ENCODE results near the gene FGF18. TPM values are rescaled to one million over a fixed set of nuclear protein-coding genes. Genes with fewer than 3 reads are reported as not detected.
A peak's percentile ranks its signal among the peaks of the same experiment; 100 is the strongest.

FGF18 gene
- total and polyA plus RNA-seq, 2 experiments from 2014 or later, result 50.3 to 81.9 TPM

DNA sequence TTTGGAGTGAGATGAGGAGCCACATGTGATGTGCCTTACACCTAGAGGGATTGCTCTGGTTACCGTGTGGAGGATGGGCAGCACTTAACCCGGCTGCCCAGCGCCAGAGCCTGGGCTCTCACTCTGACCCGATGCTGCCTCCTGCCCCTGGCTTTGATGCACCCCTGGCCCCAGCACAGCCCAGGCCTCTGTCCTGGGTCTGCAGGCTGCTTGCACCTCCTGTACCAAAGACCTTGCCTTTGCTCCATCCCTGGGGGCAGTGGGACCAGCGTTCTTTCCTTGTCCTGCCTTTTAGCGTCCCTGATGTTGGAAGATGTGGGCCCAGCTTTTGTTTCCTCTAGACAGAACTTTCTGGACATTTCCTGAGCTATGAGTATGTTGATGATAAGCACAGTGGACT lies 40.4 kb downstream of the FGF18 start:
- no peak for DNase-seq (ENCODE audit: low read depth in 1 of 2, low spot score in 1 of 2)
- Histone ChIP-seq H3K27me3 (no peaks in the 10 kb centered on the region), H3K27ac (no peak overlapping the region), H3K36me3 (peaks cover 13% of the 10 kb centered on the region), H3K4me1 (ENCODE audit: low read depth) (peaks cover 2% of the 10 kb centered on the region), H3K4me3 (no peak overlapping the region), H3K9me3 (ENCODE audit: low read depth) (no peaks in the 10 kb centered on the region)
- TF ChIP-seq, protein P1, sequence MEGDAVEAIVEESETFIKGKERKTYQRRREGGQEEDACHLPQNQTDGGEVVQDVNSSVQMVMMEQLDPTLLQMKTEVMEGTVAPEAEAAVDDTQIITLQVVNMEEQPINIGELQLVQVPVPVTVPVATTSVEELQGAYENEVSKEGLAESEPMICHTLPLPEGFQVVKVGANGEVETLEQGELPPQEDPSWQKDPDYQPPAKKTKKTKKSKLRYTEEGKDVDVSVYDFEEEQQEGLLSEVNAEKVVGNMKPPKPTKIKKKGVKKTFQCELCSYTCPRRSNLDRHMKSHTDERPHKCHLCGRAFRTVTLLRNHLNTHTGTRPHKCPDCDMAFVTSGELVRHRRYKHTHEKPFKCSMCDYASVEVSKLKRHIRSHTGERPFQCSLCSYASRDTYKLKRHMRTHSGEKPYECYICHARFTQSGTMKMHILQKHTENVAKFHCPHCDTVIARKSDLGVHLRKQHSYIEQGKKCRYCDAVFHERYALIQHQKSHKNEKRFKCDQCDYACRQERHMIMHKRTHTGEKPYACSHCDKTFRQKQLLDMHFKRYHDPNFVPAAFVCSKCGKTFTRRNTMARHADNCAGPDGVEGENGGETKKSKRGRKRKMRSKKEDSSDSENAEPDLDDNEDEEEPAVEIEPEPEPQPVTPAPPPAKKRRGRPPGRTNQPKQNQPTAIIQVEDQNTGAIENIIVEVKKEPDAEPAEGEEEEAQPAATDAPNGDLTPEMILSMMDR (IDR thresholded peaks at IDR 0.05; ENCODE audit: low read depth, low read length), result no peak

DNA sequence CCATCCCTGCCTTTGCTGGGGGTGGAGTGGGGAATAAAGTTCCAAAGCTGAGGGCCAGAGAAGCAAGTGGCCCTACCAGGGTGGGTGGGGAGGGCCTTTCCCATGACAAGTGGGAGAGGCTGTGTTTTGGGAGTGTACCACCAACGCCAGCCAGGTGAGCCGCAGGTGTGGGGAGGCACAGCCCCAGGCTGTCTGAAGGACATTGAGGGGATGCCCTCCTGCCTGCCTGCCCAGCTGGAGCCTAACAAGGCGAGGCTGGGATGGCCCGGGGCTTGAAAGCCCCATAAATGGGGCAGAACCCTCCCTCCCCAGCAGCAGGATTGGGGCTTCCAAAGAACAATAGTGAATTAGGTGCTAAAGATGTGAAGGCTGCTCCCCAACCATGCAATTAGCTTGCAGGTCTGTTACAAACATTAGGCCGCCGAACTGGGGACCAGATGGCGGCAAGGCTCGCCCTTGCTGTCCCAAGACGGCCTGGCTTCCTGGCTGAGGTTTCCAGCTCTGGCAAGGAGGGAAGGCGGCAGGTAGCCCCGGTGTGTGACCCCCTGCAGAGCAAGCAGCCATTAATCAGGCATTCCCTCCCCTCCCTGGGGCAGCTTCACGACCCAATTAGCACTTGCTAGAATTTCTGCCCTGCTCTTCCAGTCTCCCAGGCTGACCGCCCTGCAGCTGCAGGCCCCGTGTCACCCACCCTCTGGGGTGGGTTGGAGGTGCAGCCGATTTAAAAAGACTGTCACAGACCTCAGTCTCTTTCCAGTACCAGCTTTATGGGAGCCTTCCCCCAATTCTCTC lies 42.9 kb downstream of the FGF18 start:
- no peak for DNase-seq (ENCODE audit: low read depth in 1 of 2, low spot score in 1 of 2)
- Histone ChIP-seq H3K27ac (no peak overlapping the region), H3K4me3 (no peak overlapping the region), H3K9me3 (ENCODE audit: low read depth) (no peaks in the 10 kb centered on the region), H3K27me3 (no peaks in the 10 kb centered on the region), H3K36me3 (peaks cover 3% of the 10 kb centered on the region), H3K4me1 (ENCODE audit: low read depth) (no peaks in the 10 kb centered on the region)
- TF ChIP-seq, protein P1 (IDR thresholded peaks at IDR 0.05; ENCODE audit: low read depth, low read length), result no peak

DNA sequence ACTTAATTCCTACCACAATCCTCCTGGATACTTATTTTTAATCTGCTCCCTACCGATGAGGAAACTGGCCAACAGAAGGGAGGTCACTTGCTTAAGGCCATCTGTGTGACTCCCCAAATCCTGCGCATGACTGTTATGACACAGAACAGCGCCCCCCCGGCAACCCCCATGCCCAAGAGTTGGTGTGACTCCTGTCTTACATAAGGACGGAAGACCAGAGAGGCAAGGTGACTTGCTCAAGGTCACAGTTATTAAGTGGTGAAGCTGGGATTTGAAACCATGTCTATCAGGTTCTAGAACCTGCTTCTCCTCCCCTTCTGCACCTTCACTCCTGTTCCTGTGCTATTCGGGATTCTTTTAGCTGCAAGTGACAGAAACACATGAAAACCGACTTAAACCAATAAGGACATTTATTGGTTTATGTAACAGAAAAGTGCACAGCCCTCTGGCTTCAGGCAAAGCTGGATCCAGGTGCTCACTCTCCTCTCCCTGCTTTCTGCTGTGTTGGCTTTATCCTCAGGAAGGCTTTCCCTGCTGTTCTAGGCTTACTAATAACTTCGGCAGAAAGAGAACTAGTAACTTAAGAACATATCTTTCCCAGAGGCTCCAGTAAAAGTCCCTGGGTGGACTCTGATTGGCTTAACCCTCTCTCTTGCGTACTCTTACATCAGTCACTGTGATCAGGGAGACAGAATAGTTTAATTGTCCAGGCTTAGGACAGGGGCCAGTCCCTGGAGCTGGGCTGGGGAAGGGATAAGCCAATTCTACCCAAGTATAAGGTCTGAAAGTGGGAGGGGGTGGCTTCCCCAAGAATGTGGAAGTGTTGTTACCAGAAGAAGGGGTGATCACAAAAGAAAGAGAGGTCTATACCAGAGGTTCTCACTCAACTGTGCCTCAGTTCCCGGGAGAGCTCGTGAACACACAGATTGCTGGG lies 43.7 kb downstream of the FGF18 start:
- H3K27ac ChIP-seq, result no peak overlapping the region
- H3K9me3 ChIP-seq (ENCODE audit: low read depth), result no peaks in the 10 kb centered on the region
- TF ChIP-seq, protein P1 (IDR thresholded peaks at IDR 0.05; ENCODE audit: low read depth, low read length), result no peak
- H3K27me3 ChIP-seq, result no peaks in the 10 kb centered on the region
- no peak overlapping the region for H3K4me3 ChIP-seq
- no peaks in the 10 kb centered on the region for H3K36me3 ChIP-seq
- H3K4me1 ChIP-seq (ENCODE audit: low read depth), result no peaks in the 10 kb centered on the region
- peak in 1 of 2 donors; percentile 9 for DNase-seq (ENCODE audit: low read depth in 1 of 2, low spot score in 1 of 2)

DNA sequence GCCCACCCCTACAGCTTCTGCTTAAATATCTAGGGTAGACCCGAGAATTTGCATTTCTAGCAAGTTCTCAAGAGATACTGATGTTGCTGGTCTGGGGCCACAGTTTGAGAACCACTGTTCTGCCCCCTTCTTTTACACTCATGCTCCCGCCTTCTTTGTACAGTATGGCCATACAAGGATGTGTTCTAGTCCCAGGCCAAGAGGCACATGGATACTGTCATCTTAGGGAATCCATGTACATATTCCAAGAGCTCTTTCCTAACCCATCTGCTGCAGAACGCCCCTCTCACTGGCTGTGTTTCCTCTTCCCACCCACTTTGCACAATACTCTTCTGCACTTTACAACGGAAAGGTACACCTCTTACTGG lies 44.4 kb downstream of the FGF18 start:
- Histone ChIP-seq H3K36me3 (no peaks in the 10 kb centered on the region), H3K9me3 (ENCODE audit: low read depth) (no peaks in the 10 kb centered on the region), H3K27me3 (no peaks in the 10 kb centered on the region), H3K4me1 (ENCODE audit: low read depth) (no peaks in the 10 kb centered on the region), H3K4me3 (no peak overlapping the region), H3K27ac (no peak overlapping the region)
- TF ChIP-seq, protein P1 (IDR thresholded peaks at IDR 0.05; ENCODE audit: low read depth, low read length), result no peak
- DNase-seq (ENCODE audit: low read depth in 1 of 2, low spot score in 1 of 2), result no peak

DNA sequence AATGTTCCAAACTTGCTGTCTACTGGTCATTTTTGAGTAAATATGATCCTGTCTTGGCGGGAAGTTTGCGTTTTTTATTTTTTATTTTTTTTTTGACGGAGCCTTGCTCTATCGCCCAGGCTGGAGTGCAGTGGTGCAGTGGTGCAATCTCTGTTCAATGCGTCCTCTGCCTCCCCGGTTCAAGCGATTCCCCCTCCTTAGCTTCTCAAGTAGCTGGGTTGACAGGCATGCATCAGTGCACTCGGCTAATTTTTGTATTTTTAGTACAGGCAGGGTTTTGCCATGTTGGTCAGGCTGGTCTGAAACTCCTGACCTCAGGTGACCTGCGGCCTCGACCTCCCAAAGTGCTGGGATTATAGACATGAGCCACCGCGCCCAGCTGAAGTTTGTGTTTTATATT lies 45.4 kb downstream of the FGF18 start:
- no peaks in the 10 kb centered on the region for H3K27me3 ChIP-seq
- H3K36me3 ChIP-seq, result no peaks in the 10 kb centered on the region
- DNase-seq (ENCODE audit: low read depth in 1 of 2, low spot score in 1 of 2), result no peak
- no peak overlapping the region for H3K4me3 ChIP-seq
- no peak overlapping the region for H3K27ac ChIP-seq
- TF ChIP-seq, protein P1 (IDR thresholded peaks at IDR 0.05; ENCODE audit: low read depth, low read length), result no peak
- no peaks in the 10 kb centered on the region for H3K9me3 ChIP-seq (ENCODE audit: low read depth)
- no peaks in the 10 kb centered on the region for H3K4me1 ChIP-seq (ENCODE audit: low read depth)

Measured in cardiac muscle cell (in vitro differentiated cells and primary cell).